GM10266 (cell line): ENCODE results near the gene ZKSCAN8.
"Not testable (repeated sequence)": the region's sequence is repeated elsewhere in the genome, so short reads cannot be mapped to it uniquely, and the experiment has no call there.

ENCODE experiments used
- DNase-seq: peaks from one replicate; pipeline ENCODE4 v3.0.0; 2012; ENCODE audit errors: extremely low spot score
- CTCF ChIP-seq: IDR thresholded peaks from 2 replicates; pipeline ENCODE4 v1.5.1; 2012; ENCODE audit warnings: mild to moderate bottlenecking, low read depth; ENCODE audit not compliant: control insufficient read depth, insufficient read depth; ENCODE audit errors: missing control alignments

The ZKSCAN8 gene

GRCh38 chr6:28141500-28142329 lies at the start of gene ZKSCAN8:
Gene ZKSCAN8, plus strand, starts transcription at chr6:28141883. Its CDS starts 6,525 bp downstream, at chr6:28148408.
- TF ChIP-seq CTCF: no peak
- DNase-seq: peak; percentile 78

- DNase-seq: not testable (repeated sequence)
Observed at GRCh38 chr6:28102222-28102621, 39.5 kb upstream of the ZKSCAN8 start.

- DNase-seq: not testable (repeated sequence)
Observed at GRCh38 chr6:28102699-28103098, 39.0 kb upstream of the ZKSCAN8 start.

- peak; percentile 90 for DNase-seq
- TF ChIP-seq CTCF: peak; percentile 53
Observed at GRCh38 chr6:28104392-28105244, 37.1 kb upstream of the ZKSCAN8 start.

- TF ChIP-seq CTCF: no peak
- DNase-seq: peak; percentile 23
Observed at GRCh38 chr6:28105245-28105639, 36.4 kb upstream of the ZKSCAN8 start.

- no peak for TF ChIP-seq CTCF
- DNase-seq: no peak
Observed at GRCh38 chr6:28107506-28107905, 34.2 kb upstream of the ZKSCAN8 start.

- no peak for TF ChIP-seq CTCF
- DNase-seq: no peak
Observed at GRCh38 chr6:28111964-28112363, 29.7 kb upstream of the ZKSCAN8 start.

GRCh38 chr6:28115799-28116198 lies 25.9 kb upstream of the ZKSCAN8 start:
- DNase-seq: no peak
- TF ChIP-seq CTCF: no peak
